ENCODE measurements around the gene SERP2.

The SERP2 gene

DNA sequence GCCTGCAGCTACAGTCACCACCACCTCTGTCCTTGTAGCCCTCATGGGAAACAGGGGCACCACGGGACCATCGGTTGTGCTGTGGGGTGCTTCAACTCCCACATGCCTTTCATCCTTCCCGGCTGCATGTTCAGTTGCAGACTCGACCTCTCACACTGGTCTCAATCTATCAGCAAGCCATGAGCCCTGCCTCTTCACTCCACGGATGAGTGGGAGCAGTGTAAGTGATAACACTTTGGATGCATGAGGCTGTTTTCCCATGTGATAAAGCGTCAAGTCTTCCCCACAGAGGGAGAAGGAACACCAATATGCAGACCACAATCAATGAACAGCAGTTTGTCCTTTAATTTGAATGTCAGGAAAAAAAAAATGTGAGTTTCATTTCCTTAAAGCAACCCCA is 12.2 kb downstream of the SERP2 start:
- TF ChIP-seq CTCF (IDR thresholded peaks at IDR 0.05; ENCODE audit: control insufficient read depth, extremely low read depth, insufficient read depth) = no peak
- DNase-seq (ENCODE audit: low read depth) = no peak
- H3K4me3 ChIP-seq (ENCODE audit: low read depth, low read length) = no peak overlapping the region

DNA sequence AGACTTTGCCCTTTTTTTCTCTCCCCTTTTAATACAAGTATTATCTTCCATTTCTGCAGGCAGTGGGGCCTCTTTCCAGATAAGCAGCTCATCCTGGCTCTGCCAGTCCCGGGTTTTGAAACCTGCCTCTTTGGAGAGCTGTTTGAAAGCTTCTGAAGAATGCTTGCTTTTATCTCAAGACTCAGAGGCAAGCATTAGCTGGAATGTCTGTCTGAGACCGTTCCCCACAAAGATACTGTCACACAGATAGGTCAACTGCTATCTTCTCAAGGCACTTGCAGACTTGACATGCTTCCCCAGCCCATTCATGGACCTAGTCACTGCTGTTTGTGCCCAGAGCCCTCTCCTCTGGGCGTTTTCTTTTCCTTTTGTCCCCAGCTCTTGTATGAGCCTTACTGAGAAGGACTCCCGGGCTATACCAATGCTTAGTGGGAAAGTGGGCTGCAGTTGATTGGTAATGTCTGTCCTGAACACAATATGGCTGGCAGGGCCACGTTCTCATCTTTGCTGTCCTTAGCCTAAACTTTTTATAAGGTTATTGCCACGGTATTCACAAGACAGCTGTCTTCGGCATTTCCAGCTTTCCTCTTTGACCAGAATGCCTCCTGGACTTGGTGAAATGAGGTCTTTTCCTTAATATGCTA is 13.4 kb downstream of the SERP2 start:
- DNase-seq (ENCODE audit: low read depth) = no peak
- TF ChIP-seq CTCF (IDR thresholded peaks at IDR 0.05; ENCODE audit: control insufficient read depth, extremely low read depth, insufficient read depth) = no peak
- no peak overlapping the region for H3K4me3 ChIP-seq (ENCODE audit: low read depth, low read length)

- no peak for TF ChIP-seq CTCF (IDR thresholded peaks at IDR 0.05; ENCODE audit: control insufficient read depth, extremely low read depth, insufficient read depth)
- no peak overlapping the region for H3K4me3 ChIP-seq (ENCODE audit: low read depth, low read length)
- no peak for DNase-seq (ENCODE audit: low read depth)
These were observed 14.9 kb downstream of the SERP2 start for GRCh38 chr13:44388427-44389059.

GRCh38 chr13:44389060-44389666 is 15.5 kb downstream of the SERP2 start:
- no peak for TF ChIP-seq CTCF (IDR thresholded peaks at IDR 0.05; ENCODE audit: control insufficient read depth, extremely low read depth, insufficient read depth)
- peak; percentile 68 for DNase-seq (ENCODE audit: low read depth)

DNA sequence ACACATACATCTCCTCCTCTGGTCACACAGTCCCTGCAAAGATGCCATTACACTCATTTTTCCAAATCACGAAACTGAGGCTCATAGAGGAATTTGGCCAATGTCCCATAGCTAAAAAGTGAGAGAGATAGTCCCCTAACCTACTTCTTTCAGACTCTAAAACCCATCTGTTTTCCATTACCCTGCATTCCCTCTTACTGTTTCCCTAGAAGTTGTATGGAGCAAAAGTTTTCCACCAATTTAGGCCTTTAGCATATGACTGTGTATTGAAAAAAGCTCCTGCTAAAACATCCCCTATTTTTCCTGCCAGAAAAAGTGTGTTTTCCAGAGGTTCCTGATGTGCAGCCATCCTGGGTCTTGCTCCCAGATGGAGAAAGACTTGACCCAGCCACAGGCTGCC is 16.3 kb downstream of the SERP2 start:
- TF ChIP-seq CTCF (IDR thresholded peaks at IDR 0.05; ENCODE audit: control insufficient read depth, extremely low read depth, insufficient read depth) = no peak
- no peak for DNase-seq (ENCODE audit: low read depth)
- no peak overlapping the region for H3K4me3 ChIP-seq (ENCODE audit: low read depth, low read length)

More at GRCh38 chr13:44389060-44389666, 15.5 kb downstream of the SERP2 start:
- H3K4me3 ChIP-seq (ENCODE audit: low read depth, low read length) = no peak overlapping the region

DNA sequence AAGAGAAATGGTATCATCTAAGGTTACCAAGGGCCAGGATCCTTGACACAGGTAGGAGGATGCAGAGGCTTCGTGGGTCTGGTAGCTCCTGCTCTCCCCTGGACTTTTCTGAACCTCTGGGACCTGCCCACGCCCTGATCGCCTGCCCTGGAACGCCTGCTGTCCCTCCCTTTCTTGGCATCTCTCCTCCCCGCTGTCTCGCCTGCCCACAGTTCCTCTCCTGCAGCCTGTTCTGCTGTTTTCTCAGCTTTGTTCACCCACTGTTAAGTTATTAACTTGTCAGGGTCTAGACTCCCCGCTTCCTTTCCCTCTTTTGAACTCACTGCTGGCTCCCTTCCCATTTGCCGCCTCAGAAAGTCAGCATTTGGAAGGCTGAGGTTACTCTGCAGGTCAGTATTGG is 19.8 kb downstream of the SERP2 start:
- TF ChIP-seq CTCF (IDR thresholded peaks at IDR 0.05; ENCODE audit: control insufficient read depth, extremely low read depth, insufficient read depth) = no peak
- DNase-seq (ENCODE audit: low read depth) = no peak
- no peak overlapping the region for H3K4me3 ChIP-seq (ENCODE audit: low read depth, low read length)

Measured in LNCaP clone FGC (cell line).